ENCODE measurements around the gene CSTF3.
"Not testable (repeated sequence)": the region's sequence is repeated elsewhere in the genome, so short reads cannot be mapped to it uniquely, and the experiment has no call there.

The CSTF3 gene

GRCh38 chr11:33161120-33162005 is at the start of gene CSTF3:
Gene CSTF3, minus strand, starts transcription at chr11:33161480. Its CDS starts 155 bp downstream, at chr11:33161325.
- peak; percentile 94 for DNase-seq

DNA sequence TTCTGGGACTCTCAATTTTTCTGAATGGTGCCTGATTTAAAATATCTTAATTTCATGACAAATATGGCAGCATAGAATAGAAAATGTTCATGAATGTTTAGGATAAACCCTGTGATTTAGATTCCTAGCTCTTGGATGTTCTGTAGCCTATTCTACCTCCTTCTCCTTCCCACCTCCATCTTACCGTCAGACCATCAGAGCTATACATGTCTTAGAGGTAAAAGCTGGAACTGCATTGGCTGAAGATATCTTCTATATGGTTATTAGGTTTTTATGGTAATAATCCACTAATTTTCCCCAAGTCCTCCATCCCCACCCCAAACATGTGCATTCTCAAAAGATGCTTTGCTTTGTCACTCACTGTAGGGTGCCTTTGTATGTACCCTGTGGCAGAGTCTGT is 46.9 kb upstream of the CSTF3 start:
- no peak for DNase-seq

DNA sequence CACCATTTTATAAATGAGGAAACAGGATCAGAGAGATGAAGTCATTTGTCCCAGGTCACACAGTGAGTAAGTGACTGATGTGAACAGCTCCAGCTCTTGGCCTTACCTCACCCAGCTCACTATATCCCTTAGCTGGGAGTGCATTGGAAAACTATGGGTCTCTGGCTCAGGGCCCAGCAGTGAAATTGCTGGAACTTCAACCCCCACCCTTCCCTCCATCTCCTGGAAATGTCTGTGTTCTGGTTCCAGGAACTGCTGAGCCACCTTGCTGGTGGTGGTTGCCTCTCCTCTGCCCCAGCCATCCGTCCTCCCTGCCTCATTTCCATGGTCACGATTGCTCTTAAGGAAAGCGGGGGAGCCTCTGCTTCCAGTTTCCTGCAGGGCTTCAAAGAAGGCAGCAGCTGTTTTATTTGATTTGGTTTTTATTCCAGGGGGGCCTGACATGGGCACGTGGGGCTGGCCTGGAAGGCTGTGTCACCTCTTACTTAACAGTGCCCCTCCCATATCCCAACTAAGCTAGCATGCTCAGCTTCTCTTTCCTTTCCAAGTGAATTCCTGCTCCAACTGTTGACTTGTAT is 46.2 kb upstream of the CSTF3 start:
- DNase-seq: no peak

DNA sequence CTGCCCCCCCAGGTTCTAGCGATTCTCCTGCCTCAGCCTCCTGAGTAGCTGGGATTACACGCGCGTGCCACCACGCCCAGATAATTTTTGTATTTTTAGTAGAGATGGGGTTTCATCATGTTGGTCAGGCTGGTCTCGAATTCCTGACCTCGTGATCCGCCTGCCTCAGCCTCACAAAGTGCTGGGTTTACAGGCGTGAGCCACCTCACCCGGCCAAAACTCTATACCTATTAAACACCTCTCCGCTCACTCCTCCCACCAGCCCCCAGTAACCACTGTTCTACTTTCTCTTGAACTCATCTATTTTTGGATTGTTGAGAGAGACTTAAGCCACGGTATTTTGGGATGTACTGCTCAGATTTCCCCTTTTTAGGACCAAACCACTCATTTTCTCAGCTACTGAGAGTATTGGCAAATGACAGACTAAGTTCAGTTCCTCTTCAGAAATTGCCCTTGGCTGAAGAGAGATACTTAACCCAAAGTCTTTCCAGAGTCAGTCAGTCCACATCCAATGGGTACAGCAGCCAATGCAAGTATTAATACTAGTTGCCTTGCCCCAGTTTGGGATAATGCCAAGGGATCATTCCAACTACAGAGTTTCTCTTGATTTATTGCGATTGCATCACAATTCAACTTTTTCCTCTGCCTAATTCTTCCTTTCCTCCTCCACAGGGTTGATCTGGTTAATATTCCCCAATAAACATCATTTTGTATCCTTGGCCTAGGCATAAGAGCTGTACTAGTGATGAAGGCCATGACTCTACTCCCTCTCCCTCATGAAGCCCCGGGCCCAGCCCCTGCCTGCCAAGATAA is 36.8 kb upstream of the CSTF3 start:
- DNase-seq: no peak

- no peak for DNase-seq
Observed at GRCh38 chr11:33195462-33196173, 34.3 kb upstream of the CSTF3 start.

DNA sequence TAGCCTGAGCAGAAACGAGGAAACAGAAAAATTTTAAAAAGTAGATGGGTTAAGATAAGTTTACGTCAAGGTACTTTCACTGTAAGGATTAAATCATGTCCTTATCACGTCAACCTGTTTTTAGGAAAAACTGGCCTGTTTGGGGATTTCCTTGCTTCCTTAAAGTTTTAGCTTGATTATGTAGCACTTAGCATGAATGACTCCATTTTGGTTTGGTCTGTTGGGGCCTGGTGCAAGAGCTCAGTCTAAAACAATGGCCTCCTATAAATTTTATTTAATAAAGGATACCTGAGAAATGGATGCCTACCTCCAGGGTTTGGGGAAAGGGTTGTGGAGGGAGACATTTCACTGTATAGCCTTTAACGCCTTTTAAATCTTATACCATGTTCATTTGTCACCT is 33.2 kb upstream of the CSTF3 start:
- DNase-seq: no peak

DNA sequence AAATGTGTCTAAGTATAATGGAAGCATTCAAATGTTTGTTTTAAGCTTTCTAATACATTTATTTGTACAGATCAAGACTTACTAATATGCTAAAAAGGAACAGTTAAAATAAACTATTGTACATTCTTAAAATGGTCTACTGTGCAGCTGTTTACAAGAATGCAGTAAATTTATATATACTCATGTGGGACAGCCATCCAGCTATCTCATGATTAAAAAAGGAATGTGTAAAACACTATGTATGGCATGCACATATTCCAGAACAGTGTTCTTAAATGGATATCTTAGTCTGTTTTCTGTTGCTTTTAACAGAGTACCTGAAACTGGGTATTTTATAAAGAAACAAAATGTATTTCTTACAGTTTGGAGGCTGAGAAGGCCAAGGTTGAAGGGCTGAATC is 30.2 kb upstream of the CSTF3 start:
- no peak for DNase-seq

- DNase-seq: no peak
Observed at GRCh38 chr11:33187998-33188722, 26.9 kb upstream of the CSTF3 start.

DNA sequence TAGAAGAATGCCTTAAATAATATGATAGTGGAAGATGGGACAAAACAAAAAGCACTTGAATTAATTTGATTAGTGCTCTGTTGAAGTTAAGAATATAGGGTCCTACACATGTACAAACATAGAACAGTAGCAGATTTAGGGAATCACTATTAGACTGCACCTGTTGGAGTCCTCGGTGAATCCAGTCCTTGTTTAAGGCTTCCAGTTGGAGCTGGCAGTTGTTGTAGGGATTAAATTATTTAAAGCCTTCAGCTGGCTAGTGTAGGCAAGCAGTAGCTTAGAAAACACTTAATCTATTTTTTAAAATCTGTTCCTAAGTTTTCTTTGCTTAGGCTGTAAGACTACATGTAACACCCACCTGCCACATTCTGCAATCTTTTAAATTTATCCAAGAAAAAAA is 24.5 kb upstream of the CSTF3 start:
- DNase-seq: no peak

GRCh38 chr11:33182246-33182878 is 21.1 kb upstream of the CSTF3 start:
- DNase-seq: no peak

DNA sequence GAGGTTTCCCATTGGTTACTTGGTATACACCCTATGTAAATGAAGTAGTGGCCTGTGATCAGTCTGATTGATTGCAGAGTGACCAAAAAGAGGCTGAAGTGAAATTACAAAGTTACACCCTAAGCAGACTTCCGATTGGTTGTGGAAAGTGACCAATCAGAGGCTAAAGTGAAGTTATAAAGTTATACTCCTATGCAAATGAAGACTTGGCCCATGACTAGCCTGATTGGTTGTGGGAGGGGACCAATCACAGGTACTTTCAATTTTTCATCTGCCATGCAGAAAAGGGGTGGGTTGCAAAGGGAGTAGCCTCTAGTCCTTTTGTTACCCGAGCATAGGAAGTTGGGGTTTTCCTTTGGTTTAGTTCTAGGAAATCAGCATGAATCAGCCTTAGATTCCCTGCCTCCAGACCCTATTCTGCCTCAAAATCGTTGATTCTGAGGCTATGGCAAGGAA is 18.1 kb upstream of the CSTF3 start:
- no peak for DNase-seq

DNA sequence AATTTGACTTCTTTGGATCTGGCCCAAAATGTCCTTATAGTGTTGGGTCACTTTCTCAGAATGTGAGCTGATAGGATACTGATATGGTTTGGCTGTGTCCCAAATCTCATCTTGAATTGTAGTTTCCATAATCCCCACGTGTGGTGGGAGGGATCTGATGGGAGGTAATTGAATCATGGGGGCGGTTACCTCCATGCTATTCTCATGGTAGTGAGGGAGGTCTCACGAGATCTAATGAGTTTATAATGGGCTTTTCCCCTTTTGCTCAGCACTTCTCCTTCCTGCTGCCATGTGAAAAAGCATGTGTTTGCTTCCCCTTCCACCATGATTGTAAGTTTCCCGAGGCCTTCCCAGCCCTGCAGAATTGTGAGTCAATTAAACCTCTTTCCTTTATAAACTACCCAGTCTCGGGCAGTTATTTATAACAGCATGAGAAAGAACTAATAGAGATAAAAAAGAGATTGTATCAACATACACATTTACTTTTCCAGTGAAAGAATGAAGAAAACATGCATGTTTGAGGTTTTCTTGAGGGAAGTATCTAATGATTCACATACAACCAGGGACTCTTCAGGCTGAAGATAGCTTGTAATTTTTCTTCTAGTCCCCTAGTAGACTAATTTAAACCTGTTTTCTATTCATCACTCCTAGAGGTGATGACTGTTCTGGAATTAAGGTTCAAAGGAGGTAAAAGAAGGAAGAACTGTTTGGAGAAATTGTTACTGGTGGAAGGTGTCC is 17.3 kb upstream of the CSTF3 start:
- no peak for DNase-seq

DNA sequence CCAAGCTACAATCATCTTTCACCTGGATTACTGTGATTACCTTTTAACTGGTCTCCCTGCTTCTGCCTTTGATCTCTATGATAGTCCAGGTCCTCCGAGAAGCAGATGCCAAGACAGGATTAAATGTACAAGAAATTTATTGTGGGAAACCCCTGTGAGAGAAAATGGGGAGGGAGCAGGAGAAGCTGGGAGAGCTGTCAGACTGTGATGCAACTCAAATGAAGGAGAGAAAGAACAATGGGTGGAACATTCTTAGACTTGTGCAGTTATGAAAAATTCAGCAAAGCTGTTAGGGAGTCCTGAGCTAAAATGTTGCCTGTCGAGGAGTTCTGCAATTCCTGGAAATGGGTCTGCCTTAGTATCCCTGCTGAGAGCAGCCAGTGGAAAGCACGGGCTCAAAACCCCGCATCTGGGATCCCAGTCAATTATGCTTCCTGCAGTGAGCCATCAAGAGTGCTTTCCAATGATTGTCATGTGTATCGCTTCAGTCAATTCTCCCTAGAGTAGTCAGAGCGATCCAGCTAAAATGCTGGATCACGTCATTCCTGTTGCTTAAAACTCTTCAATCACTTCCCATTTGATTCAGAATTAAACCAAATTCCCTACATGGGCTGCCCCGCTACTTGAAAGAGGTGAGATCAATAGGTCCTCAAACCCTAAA is 16.5 kb upstream of the CSTF3 start:
- DNase-seq: no peak

DNA sequence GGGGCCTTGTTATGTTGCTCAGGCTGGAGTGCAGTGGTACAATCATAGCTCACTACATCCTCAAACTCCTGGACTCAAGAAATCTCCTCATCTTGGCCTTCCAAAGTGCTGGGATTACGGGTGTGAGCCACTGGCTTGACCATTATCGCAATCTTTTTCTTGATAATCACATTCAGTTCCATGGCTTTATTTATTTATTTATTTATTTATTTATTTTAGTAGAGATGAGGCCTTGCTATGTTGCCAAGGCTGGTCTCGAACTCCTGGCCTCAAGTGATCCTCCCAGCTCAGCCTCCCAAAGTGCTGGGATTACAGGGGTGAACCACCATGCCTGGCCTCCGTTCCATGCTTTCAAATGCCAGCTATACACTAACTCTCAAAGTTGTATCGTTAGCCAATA is 15.5 kb upstream of the CSTF3 start:
- DNase-seq: not testable (repeated sequence)

- no peak for DNase-seq
Observed at GRCh38 chr11:33172996-33173395, 11.7 kb upstream of the CSTF3 start.

- no peak for DNase-seq
Observed at GRCh38 chr11:33172345-33172744, 11.1 kb upstream of the CSTF3 start.

DNA sequence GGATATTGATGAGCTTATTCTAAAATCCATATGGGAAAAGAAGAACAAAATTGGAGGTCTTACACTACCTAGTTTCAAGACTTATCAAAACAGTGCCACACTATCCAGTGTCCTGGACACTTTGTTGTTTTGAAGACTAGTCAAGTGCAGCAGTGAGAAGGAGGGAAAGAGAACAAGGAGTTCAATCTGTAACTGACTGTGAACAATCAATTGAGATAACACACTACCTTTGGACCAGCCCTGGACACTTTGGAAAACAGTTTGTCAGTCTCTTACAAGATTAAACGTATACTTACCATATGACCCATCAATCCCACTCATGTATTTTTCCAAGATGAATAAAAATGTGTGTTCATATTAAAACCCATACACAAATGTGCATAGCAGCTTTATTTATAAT is 10.0 kb upstream of the CSTF3 start:
- no peak for DNase-seq

DNA sequence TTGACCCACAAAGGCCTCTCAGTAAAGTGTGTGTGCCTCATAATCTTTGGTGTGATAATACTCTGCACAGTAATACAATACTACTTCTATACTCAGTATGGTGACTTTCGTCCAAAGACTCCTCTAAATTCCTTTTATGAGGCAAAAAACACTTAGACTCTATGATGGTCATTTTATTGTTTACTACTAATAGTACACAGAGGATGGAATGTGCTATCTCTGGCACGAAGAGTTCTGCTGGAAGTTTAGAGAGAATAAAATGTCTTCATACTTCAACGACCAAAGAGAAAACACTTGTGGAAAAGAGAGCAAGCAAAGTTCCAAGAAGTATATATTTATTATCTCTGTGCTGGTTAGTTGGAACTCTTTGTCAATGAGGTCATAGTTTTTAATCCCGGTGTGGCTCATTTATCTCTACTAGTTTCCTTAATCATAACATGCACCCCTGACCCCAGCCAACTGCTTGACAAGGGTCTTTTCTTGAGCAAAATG is 7.5 kb upstream of the CSTF3 start:
- no peak for DNase-seq

- DNase-seq: no peak
Observed at GRCh38 chr11:33162831-33163230, 1.6 kb upstream of the CSTF3 start.

DNA sequence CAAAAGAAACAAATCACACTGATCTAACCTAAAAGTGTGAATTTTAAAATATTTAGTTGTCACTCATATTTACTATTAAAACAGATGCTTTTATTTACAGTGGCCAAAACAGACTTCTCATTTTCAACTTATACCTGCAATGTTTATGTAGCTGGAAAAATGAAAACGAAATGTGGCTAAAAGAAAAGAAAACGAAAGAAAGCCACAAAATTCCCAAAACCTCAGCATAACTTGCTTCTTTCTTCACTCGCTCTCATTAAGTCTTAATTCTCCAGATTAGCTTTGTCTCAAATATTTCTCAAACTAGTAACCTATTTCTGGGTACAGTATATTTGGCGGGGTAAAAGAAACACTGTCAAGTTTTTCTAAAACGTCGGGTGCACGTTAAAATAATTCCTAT is 693 bp downstream of the CSTF3 start:
- no peak for DNase-seq

All from DMS 273 treated with DMSO at 0.1 percent for 48 hours (cell line).